Fibroblast of villous mesenchyme (primary cell): ENCODE measurements around the gene SYT3. TPM values are rescaled to one million over a fixed set of nuclear protein-coding genes. Genes with fewer than 3 reads are reported as not detected.

ENCODE experiments used
- DNase-seq: peaks from one replicate; pipeline ENCODE4 v3.0.0-alpha.2; 2010; ENCODE audit warnings: low read depth
- H3K4me3 ChIP-seq: 2 replicates; pipeline ENCODE4 v1.5.1; 2011; ENCODE audit warnings: low read depth, mild to moderate bottlenecking, low read length
- total RNA-seq: library from RNA; depleted of rRNA; stranded (reverse); fragments of >200 nt; gene quantifications from 2 replicates; pipeline ENCODE4 v1.2.3, GENCODE V29; 2012
- TF ChIP-seq, protein P1 (sequence below): IDR thresholded peaks from 2 replicates; pipeline ENCODE4 v1.5.1; 2012; ENCODE audit warnings: low read depth, mild to moderate bottlenecking, low read length; ENCODE audit not compliant: insufficient read depth

Gene SYT3
- total RNA-seq, 1 donor = not detected

DNA sequence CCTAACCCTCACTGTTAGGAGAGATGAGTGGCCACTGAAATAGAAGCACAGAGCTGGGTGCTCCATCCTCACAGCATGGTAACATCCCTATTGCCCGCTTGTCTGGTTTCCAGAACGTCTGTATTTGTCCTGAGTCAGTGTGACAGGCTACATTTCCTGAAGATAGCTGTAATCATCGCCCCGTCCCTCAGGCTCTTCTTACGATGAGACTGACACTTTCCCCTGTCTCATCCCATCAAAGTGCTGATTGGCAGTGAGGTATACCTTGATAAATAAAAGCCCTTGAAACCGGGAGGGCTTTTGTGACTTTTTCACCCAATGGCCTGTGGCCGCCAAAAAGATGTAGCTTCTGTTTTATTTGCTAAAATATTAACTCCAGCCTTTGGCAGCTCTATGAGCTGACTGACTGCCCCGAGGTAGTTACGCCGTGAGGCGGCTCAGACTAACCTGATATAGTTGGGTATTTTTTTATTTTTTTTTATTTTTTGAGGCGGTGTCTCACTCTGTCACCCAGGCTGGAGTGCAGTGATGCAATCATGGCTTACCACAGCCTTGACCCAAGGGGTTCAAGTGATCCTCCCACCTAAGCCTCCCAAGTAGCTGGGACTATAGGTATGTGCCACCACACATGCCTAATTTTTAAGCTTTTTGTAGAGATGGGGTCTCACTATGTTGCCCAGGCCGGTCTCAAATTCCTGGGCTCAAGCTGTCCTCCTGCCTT is 65.8 kb downstream of the SYT3 start:
- TF ChIP-seq, protein P1, sequence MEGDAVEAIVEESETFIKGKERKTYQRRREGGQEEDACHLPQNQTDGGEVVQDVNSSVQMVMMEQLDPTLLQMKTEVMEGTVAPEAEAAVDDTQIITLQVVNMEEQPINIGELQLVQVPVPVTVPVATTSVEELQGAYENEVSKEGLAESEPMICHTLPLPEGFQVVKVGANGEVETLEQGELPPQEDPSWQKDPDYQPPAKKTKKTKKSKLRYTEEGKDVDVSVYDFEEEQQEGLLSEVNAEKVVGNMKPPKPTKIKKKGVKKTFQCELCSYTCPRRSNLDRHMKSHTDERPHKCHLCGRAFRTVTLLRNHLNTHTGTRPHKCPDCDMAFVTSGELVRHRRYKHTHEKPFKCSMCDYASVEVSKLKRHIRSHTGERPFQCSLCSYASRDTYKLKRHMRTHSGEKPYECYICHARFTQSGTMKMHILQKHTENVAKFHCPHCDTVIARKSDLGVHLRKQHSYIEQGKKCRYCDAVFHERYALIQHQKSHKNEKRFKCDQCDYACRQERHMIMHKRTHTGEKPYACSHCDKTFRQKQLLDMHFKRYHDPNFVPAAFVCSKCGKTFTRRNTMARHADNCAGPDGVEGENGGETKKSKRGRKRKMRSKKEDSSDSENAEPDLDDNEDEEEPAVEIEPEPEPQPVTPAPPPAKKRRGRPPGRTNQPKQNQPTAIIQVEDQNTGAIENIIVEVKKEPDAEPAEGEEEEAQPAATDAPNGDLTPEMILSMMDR = no peak
- DNase-seq = no peak
- H3K4me3 ChIP-seq = no peak overlapping the region

Other genes starting within 250 kb of the SYT3 start
- gene SPIB, start 220.9 kb downstream of the SYT3 start, total RNA-seq = not detected in 2 replicates
- under 0.01 TPM in 1 of 2 replicates, not detected in the other for gene MYBPC2, start 207.0 kb downstream of the SYT3 start, total RNA-seq
- 38.7 and 40.6 TPM in 2 replicates for gene EMC10, start 163.4 kb downstream of the SYT3 start, total RNA-seq
- 0.32 TPM in 1 of 2 replicates, not detected in the other for gene GARIN5A, start 163.0 kb downstream of the SYT3 start, total RNA-seq
- gene JOSD2, start 128.7 kb downstream of the SYT3 start, total RNA-seq = 22.9 and 30.0 TPM in 2 replicates
- not detected in 2 replicates for gene ASPDH, start 126.0 kb downstream of the SYT3 start, total RNA-seq
- gene LRRC4B, start 71.4 kb downstream of the SYT3 start, total RNA-seq = under 0.01 TPM in 1 of 2 replicates, not detected in the other
- gene C19orf81, start 9.6 kb upstream of the SYT3 start, total RNA-seq = 0.97 TPM in 1 of 2 replicates, not detected in the other
- gene SHANK1, start 79.9 kb upstream of the SYT3 start, total RNA-seq = 7.4 and 7.8 TPM in 2 replicates
- gene CLEC11A, start 83.5 kb upstream of the SYT3 start, total RNA-seq = 18.6 and 25.4 TPM in 2 replicates
- gene GPR32, start 130.6 kb upstream of the SYT3 start, total RNA-seq = not detected in 2 replicates
- not detected in 2 replicates for gene ACP4, start 150.5 kb upstream of the SYT3 start, total RNA-seq
- gene KLK1, start 183.9 kb upstream of the SYT3 start, total RNA-seq = not detected in 2 replicates
- not detected in 2 replicates for gene KLK15, start 193.7 kb upstream of the SYT3 start, total RNA-seq
- not detected in 2 replicates for gene KLK3, start 215.0 kb upstream of the SYT3 start, total RNA-seq
- gene KLK2, start 233.6 kb upstream of the SYT3 start, total RNA-seq = not detected in 2 replicates